ENCODE measurements around the gene WDR27.
"Not testable (repeated sequence)": the region's sequence is repeated elsewhere in the genome, so short reads cannot be mapped to it uniquely, and the experiment has no call there.

Gene WDR27

GRCh38 chr6:169639653-169640278 lies 62.1 kb downstream of the WDR27 start:
- no peak for DNase-seq (ENCODE audit: low spot score)

GRCh38 chr6:169638915-169639314 lies 62.9 kb downstream of the WDR27 start:
- no peak for DNase-seq (ENCODE audit: low spot score)

GRCh38 chr6:169638388-169638787 lies 63.4 kb downstream of the WDR27 start:
- DNase-seq (ENCODE audit: low spot score): no peak

GRCh38 chr6:169635345-169635744 lies 66.5 kb downstream of the WDR27 start:
- no peak for DNase-seq (ENCODE audit: low spot score)

GRCh38 chr6:169632841-169633240 lies 69.0 kb downstream of the WDR27 start:
- DNase-seq (ENCODE audit: low spot score): no peak

GRCh38 chr6:169629256-169629655 lies 72.6 kb downstream of the WDR27 start:
- no peak for DNase-seq (ENCODE audit: low spot score)

- no peak for DNase-seq (ENCODE audit: low spot score)
These were observed 73.9 kb downstream of the WDR27 start for GRCh38 chr6:169627736-169628607.

- no peak for DNase-seq (ENCODE audit: low spot score)
These were observed 75.2 kb downstream of the WDR27 start for GRCh38 chr6:169626649-169627048.

- DNase-seq (ENCODE audit: low spot score): no peak
These were observed 75.7 kb downstream of the WDR27 start for GRCh38 chr6:169626169-169626568.

GRCh38 chr6:169625376-169625775 lies 76.5 kb downstream of the WDR27 start:
- DNase-seq (ENCODE audit: low spot score): no peak

GRCh38 chr6:169624785-169625184 lies 77.0 kb downstream of the WDR27 start:
- DNase-seq (ENCODE audit: low spot score): no peak

GRCh38 chr6:169623975-169624374 lies 77.9 kb downstream of the WDR27 start:
- DNase-seq (ENCODE audit: low spot score): no peak

GRCh38 chr6:169623343-169623742 lies 78.5 kb downstream of the WDR27 start:
- no peak for DNase-seq (ENCODE audit: low spot score)

GRCh38 chr6:169622618-169623017 lies 79.2 kb downstream of the WDR27 start:
- no peak for DNase-seq (ENCODE audit: low spot score)

GRCh38 chr6:169621311-169621710 lies 80.5 kb downstream of the WDR27 start:
- DNase-seq (ENCODE audit: low spot score): no peak

GRCh38 chr6:169620171-169621130 lies 81.4 kb downstream of the WDR27 start:
- no peak for DNase-seq (ENCODE audit: low spot score)

- no peak for DNase-seq (ENCODE audit: low spot score)
These were observed 82.2 kb downstream of the WDR27 start for GRCh38 chr6:169619650-169620049.

GRCh38 chr6:169618526-169619490 lies 83.0 kb downstream of the WDR27 start:
- no peak for DNase-seq (ENCODE audit: low spot score)

GRCh38 chr6:169617562-169617961 lies 84.3 kb downstream of the WDR27 start:
- DNase-seq (ENCODE audit: low spot score): no peak

GRCh38 chr6:169608609-169609008 lies 93.2 kb downstream of the WDR27 start:
- not testable (repeated sequence) for DNase-seq (ENCODE audit: low spot score)

- DNase-seq (ENCODE audit: low spot score): no peak
These were observed 97.8 kb downstream of the WDR27 start for GRCh38 chr6:169604076-169604475.

Measured in LoVo (cell line).